ENCODE data around the gene RUNX2.

- TF ChIP-seq CTCF (IDR thresholded peaks at IDR 0.05), result no peak
- TF ChIP-seq POLR2A (IDR thresholded peaks at IDR 0.05), result no peak
Measured at GRCh38 chr6:45350186-45350710, 22.1 kb downstream of the RUNX2 start.

Measured in Peyer's patch (tissue), 4 donors.